NB4 (cell line): Measurements from ENCODE around the gene ACP1.
A peak's percentile ranks its signal among the peaks of the same experiment; 100 is the strongest.

Source experiments
- DNase-seq: peaks from one replicate; pipeline ENCODE4 v3.0.0; 2010; ENCODE audit warnings: low read depth
- H3K4me3 ChIP-seq: one replicate; pipeline ENCODE4 v1.5.1; 2011; ENCODE audit warnings: mild to moderate bottlenecking, low read depth, low read length, moderate library complexity
- MYC ChIP-seq: IDR thresholded peaks from 2 replicates; pipeline ENCODE4 v1.6.1; 2011; ENCODE audit warnings: low read depth, low read length
- POLR2A ChIP-seq: IDR thresholded peaks from 2 replicates; pipeline ENCODE4 v1.6.1; 2011; ENCODE audit warnings: mild to moderate bottlenecking; ENCODE audit not compliant: insufficient read length; ENCODE audit errors: extremely low read depth
- TF ChIP-seq, protein P1 (sequence below): IDR thresholded peaks from 2 replicates; pipeline ENCODE4 v1.6.1; 2011; ENCODE audit warnings: low read depth, low read length
- TF ChIP-seq, protein P2 (sequence below): IDR thresholded peaks from one replicate; pipeline ENCODE4 v1.5.1; 2012; ENCODE audit warnings: low read depth, low read length

ACP1 gene

DNA sequence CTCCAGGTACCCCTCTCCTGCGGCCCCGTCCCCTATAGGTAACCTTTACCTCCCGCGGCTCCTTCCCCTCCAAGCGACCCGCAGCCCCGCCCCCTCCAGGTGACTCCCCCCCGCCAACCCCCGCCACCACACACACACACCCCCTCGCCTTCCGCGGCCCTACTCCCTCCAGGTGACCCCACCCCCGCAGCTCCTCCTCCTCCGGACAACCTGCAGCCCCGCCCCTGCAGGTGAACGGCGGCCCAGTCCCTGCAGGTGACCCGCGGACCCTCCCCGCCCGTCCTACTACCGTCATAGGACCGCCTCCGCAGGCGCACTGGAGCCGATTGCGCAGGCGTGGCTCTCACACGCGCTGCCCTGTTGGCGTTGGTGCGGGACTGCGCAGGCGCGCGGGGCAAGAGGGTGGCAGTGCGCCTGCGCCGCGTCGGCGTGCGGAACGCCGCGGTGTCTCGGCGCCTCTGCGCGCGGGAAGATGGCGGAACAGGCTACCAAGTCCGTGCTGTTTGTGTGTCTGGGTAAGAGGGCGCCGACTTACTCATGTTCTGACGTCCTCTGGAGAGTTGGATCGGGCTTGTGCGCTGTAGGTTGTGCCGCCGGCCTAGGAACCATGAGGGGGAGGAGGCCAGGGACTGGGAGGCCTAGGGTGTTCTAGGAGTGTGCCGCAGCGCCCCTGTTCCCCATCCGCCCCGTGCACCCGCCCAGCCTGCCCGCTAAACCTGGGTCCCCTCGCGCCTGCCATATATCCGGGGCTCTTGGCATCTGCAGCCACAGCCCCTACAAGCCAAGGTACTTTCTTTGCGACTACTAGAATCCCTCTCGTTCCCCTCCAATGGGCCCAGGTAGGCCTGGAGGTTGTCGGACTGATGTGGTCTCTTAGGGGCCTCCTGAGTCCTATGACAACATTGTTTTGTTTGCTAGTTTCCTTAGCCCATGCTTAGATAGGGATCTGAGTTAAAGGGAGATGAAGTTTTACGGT, at the start of gene ACP1:
ACP1 (plus strand) TSS at position 455 of the 976 bp plus-strand sequence; CDS start at position 473, 18 bp downstream.
- peak within 1 kb of the TSS; percentile 97 for H3K4me3 ChIP-seq
- peak; percentile 96 for DNase-seq
- TF ChIP-seq POLR2A (peak; percentile 90), MYC (no peak; the same call in 1 of the 2 replicates)
- TF ChIP-seq, protein P1, sequence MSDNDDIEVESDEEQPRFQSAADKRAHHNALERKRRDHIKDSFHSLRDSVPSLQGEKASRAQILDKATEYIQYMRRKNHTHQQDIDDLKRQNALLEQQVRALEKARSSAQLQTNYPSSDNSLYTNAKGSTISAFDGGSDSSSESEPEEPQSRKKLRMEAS = peak; percentile 72

DNA sequence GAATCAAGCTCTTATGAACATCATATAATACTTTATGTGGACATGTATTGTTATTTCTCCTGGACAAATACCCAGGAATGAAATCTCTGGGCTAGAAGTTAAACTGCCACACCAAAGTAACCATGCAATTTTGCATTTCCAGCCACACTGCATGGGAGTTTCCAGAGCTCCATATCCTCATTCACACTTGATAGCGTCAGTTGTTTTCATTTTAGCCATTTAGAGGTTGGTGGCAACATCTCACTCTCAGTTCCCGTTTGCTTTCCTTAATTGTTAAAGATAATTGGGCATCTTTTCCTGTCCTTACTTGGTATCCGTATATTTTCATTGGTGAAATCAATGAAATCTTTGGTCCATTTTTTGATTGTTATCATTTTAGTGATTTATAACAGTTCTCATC, 48.7 kb upstream of the ACP1 start:
- no peak for TF ChIP-seq MYC
- TF ChIP-seq, protein P2, sequence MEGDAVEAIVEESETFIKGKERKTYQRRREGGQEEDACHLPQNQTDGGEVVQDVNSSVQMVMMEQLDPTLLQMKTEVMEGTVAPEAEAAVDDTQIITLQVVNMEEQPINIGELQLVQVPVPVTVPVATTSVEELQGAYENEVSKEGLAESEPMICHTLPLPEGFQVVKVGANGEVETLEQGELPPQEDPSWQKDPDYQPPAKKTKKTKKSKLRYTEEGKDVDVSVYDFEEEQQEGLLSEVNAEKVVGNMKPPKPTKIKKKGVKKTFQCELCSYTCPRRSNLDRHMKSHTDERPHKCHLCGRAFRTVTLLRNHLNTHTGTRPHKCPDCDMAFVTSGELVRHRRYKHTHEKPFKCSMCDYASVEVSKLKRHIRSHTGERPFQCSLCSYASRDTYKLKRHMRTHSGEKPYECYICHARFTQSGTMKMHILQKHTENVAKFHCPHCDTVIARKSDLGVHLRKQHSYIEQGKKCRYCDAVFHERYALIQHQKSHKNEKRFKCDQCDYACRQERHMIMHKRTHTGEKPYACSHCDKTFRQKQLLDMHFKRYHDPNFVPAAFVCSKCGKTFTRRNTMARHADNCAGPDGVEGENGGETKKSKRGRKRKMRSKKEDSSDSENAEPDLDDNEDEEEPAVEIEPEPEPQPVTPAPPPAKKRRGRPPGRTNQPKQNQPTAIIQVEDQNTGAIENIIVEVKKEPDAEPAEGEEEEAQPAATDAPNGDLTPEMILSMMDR = no peak
- no peak for TF ChIP-seq POLR2A
- TF ChIP-seq, protein P1 = no peak
- no peak for DNase-seq
- H3K4me3 ChIP-seq = no peak overlapping the region

DNA sequence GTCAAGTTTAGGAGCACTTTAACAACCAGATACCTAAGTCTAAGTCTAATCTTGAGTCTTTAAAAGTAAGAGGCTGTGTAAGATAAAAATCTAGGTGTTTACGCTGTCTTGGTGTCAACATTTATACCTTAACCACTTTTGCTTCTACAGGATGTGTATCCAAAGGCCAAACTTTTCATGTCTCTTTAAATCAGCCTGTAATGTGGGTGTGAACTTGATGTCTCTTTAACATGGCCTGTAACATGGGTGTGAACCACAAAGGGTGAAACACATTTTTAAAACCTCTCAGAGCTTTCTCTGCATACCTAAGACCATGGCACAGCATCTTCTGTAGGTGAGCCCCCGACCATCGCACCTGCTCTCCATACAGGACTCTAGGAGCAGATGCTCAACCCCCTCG, 41.3 kb upstream of the ACP1 start:
- TF ChIP-seq, protein P2 = no peak
- TF ChIP-seq, protein P1 = no peak
- TF ChIP-seq POLR2A (no peak), MYC (no peak)
- no peak overlapping the region for H3K4me3 ChIP-seq
- no peak for DNase-seq

DNA sequence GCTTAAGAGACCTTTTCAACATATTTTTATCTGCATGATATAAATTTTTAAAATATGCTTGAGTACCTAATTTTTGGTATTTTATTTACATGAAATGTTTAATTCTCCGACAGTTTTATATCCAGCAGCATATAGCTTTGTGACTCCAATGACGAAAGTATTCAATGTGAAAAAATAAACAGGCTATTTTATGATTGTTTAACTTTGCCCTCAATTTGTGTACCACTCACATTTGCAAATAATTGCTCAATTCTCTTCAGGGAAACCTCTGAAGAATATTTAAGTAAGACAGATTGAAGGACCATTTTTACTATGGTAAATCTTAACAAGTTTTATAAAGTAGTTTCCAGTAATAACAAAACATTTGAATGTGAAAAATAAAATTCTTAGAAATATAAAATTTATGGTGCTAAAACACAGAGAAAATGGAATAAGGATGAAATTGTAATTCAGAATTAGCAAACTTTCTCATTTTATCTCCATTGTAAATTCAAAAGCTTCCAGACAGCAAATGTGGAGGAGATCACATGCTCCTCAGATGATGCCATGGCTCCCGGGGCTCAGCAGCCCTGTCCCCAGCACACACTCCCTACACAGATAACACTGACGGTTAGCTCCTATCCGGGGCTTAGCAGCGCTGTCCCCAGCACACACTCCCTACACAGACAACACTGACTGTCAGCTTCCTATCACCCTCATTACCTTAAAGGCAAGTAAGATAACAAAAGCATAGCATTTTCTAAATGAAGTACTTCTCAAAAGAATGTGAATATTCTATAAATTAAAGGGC, 40.6 kb upstream of the ACP1 start:
- no peak for DNase-seq
- H3K4me3 ChIP-seq = no peak overlapping the region
- TF ChIP-seq, protein P2 = no peak
- TF ChIP-seq MYC (no peak), POLR2A (no peak)
- TF ChIP-seq, protein P1 = no peak

DNA sequence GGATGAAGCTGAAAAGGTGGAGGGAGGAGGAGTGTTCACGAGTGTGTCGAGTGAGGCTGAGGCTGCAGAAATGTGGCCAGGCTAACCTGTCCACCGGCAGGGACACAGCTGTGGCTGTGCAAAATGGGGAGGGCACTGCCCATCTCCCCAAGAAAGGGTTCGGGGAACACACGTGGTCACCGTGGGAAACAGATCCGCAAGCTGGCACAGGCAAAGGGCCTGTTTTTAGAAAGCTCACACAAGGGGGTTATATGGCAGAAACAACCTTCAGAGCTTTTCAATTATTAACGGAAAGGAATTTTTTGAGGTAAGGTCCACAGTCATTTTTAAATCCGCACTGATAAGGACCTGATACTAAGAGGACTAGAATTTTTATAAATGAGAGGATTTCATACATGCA, 36.6 kb upstream of the ACP1 start:
- no peak overlapping the region for H3K4me3 ChIP-seq
- TF ChIP-seq, protein P2 = no peak
- TF ChIP-seq POLR2A (no peak), MYC (no peak)
- TF ChIP-seq, protein P1 = no peak

More for the DNA sequence above, 36.6 kb upstream of the ACP1 start:
- DNase-seq = no peak
